Fibroblast of skin of right quadriceps (primary cell): ENCODE data around the gene CCT6B.
"Not testable (repeated sequence)": the region's sequence is repeated elsewhere in the genome, so short reads cannot be mapped to it uniquely, and the experiment has no call there.

Source experiments
- DNase-seq: peaks from one replicate; pipeline ENCODE4 v3.0.0-alpha.2; 2013

Gene CCT6B

GRCh38 chr17:34980353-34980680 lies 19.1 kb upstream of the CCT6B start, which contains the start of gene LIG3:
Gene LIG3, plus strand, starts transcription at chr17:34980512. Its CDS starts 2,494 bp downstream, at chr17:34983006.
- DNase-seq = peak; percentile 94

GRCh38 chr17:34979650-34980352 lies 18.5 kb upstream of the CCT6B start:
- peak; percentile 22 for DNase-seq

- no peak for DNase-seq
Measured at GRCh38 chr17:34979153-34979552, 17.9 kb upstream of the CCT6B start.

GRCh38 chr17:34974794-34975785 lies 13.8 kb upstream of the CCT6B start:
- no peak for DNase-seq

- no peak for DNase-seq
Measured at GRCh38 chr17:34974179-34974578, 12.9 kb upstream of the CCT6B start.

GRCh38 chr17:34958438-34958837 lies 2.8 kb downstream of the CCT6B start:
- no peak for DNase-seq

GRCh38 chr17:34950780-34951179 lies 10.5 kb downstream of the CCT6B start:
- DNase-seq = not testable (repeated sequence)

- DNase-seq = no peak
Measured at GRCh38 chr17:34930283-34930682, 31.0 kb downstream of the CCT6B start.

GRCh38 chr17:34926661-34927060 lies 34.6 kb downstream of the CCT6B start:
- DNase-seq = no peak

GRCh38 chr17:34920676-34921075 lies 40.6 kb downstream of the CCT6B start:
- DNase-seq = no peak

GRCh38 chr17:34917381-34917780 lies 43.9 kb downstream of the CCT6B start:
- no peak for DNase-seq

- DNase-seq = no peak
Measured at GRCh38 chr17:34916120-34916519, 45.1 kb downstream of the CCT6B start.

- no peak for DNase-seq
Measured at GRCh38 chr17:34913001-34913400, 48.3 kb downstream of the CCT6B start.

- no peak for DNase-seq
Measured at GRCh38 chr17:34909040-34909439, 52.2 kb downstream of the CCT6B start.

- no peak for DNase-seq
Measured at GRCh38 chr17:34902831-34903547, 58.3 kb downstream of the CCT6B start.

GRCh38 chr17:34899643-34900291 lies 61.5 kb downstream of the CCT6B start:
- DNase-seq = no peak

- DNase-seq = no peak
Measured at GRCh38 chr17:34895383-34895782, 65.9 kb downstream of the CCT6B start.

- DNase-seq = no peak
Measured at GRCh38 chr17:34894964-34895363, 66.3 kb downstream of the CCT6B start.

GRCh38 chr17:34892461-34893249 lies 68.6 kb downstream of the CCT6B start:
- no peak for DNase-seq

GRCh38 chr17:34886831-34887230 lies 74.4 kb downstream of the CCT6B start:
- DNase-seq = no peak

- no peak for DNase-seq
Measured at GRCh38 chr17:34885076-34885475, 76.2 kb downstream of the CCT6B start.

GRCh38 chr17:34884597-34884996 lies 76.7 kb downstream of the CCT6B start:
- no peak for DNase-seq
